Measurements from ENCODE around the gene TRABD2B. TPM values are rescaled to one million over a fixed set of nuclear protein-coding genes. Genes with fewer than 3 reads are reported as not detected.

The TRABD2B gene
- total and polyA plus RNA-seq, 2 of the 4 experiments (the other 2 are of a cell fraction): not detected

GRCh38 chr1:47847763-47848162, 149.4 kb downstream of the TRABD2B start:
- DNase-seq (no peak), ATAC-seq (ENCODE audit: low read depth) (no peak)
- CTCF ChIA-PET: no interaction called here
- dilution Hi-C loops (cut with HindIII; ENCODE audit: low sequenced_read_pairs, unreplicated experiment): no loop called here
- Histone ChIP-seq H3K9me1 (ENCODE audit: insufficient read depth, low read length) (no peaks in the 10 kb centered on the region), H2BK20ac (ENCODE audit: low read depth, low read length) (no peak overlapping the region), H3K23ac (ENCODE audit: low read depth, low read length) (no peak overlapping the region), H3K9ac (ENCODE audit: low read depth, low read length) (no peak overlapping the region), H2BK15ac (ENCODE audit: low read depth, low read length) (no peak overlapping the region), H2AFZ (replicated peaks; ENCODE audit: low read length, poor library complexity) (no peak overlapping the region), H3K27me3 (ENCODE audit: control insufficient read depth, insufficient read depth, low read length) (no peaks in the 10 kb centered on the region), H3K4me3 (ENCODE audit: insufficient read depth, low read depth, low read length) (no peak overlapping the region), H3K36me3 (ENCODE audit: control insufficient read depth, insufficient read depth, low read length) (no peaks in the 10 kb centered on the region), H3K4ac (ENCODE audit: low read depth, low read length) (no peak overlapping the region), H4K5ac (ENCODE audit: low read depth, low read length) (no peak overlapping the region), H3K79me1 (ENCODE audit: low read depth in 1 of 2, low read length in 2 of 2) (no peaks in the 10 kb centered on the region), H2BK120ac (ENCODE audit: low read depth, low read length) (no peak overlapping the region), H3K9me3 (ENCODE audit: control insufficient read depth, insufficient read depth, low read length) (no peaks in the 10 kb centered on the region), H3K4me1 (ENCODE audit: control insufficient read depth, insufficient read depth, low read length) (no peaks in the 10 kb centered on the region), H3K4me2 (ENCODE audit: low read depth, low read length) (no peak overlapping the region), H4K91ac (ENCODE audit: insufficient read depth, low read depth, low read length) (no peak overlapping the region), H2BK5ac (ENCODE audit: low read depth, low read length, poor library complexity, severe bottlenecking) (no peak overlapping the region), H3K27ac (ENCODE audit: insufficient read depth, low read length) (no peak overlapping the region), H3K56ac (ENCODE audit: extremely low read depth, insufficient read depth, low read length) (no peak overlapping the region), H2AK5ac (ENCODE audit: low read depth, low read length) (no peak overlapping the region), H3K18ac (ENCODE audit: low read depth, low read length) (no peak overlapping the region), H3K14ac (replicated peaks; ENCODE audit: low read depth, low read length) (no peak overlapping the region), H4K20me1 (ENCODE audit: insufficient read depth, low read length) (no peaks in the 10 kb centered on the region), H2AK9ac (replicated peaks; ENCODE audit: low read depth, low read length, poor library complexity) (no peak overlapping the region), H4K8ac (ENCODE audit: low read depth in 2 of 2, low read length in 2 of 2) (no peak overlapping the region)
- POLR2A ChIA-PET (ENCODE audit: unreplicated experiment): no interaction called here
- intact Hi-C loops (cut with micrococcal nuclease): no loop called here
- TF ChIP-seq CEBPB (IDR thresholded peaks at IDR 0.05; ENCODE audit: low read depth, low read length) (no peak), NFE2L2 (IDR thresholded peaks at IDR 0.05; ENCODE audit: low read depth, low read length) (no peak)
- in situ Hi-C loops (cut with MboI; ENCODE audit: low sequenced_read_pairs): no loop called here
- 58% methylated on average over 2 of the region's 9 CpGs; no CpG with 5 or more reads in 1 of the 2 experiments for WGBS, 2 experiments (ENCODE audit: extremely low coverage in 2 of 2, insufficient read length in 1 of 2)
- BruUV-seq (replicated peaks): no TSS peak
